GM10847 (cell line): ENCODE results near the gene KLHL14.

Experiments
- POLR2A ChIP-seq: IDR thresholded peaks from 2 replicates; pipeline ENCODE4 v1.6.1; 2011; ENCODE audit not compliant: insufficient read length; ENCODE audit errors: extremely low read depth

Gene KLHL14

GRCh38 chr18:32701313-32701712 lies 71.5 kb downstream of the KLHL14 start:
- no peak for TF ChIP-seq POLR2A

GRCh38 chr18:32698153-32698552 lies 74.7 kb downstream of the KLHL14 start:
- TF ChIP-seq POLR2A: no peak

GRCh38 chr18:32696376-32696775 lies 76.4 kb downstream of the KLHL14 start:
- TF ChIP-seq POLR2A: no peak

- no peak for TF ChIP-seq POLR2A
Observed at GRCh38 chr18:32695534-32695933, 77.3 kb downstream of the KLHL14 start.

- no peak for TF ChIP-seq POLR2A
Observed at GRCh38 chr18:32688821-32689220, 84.0 kb downstream of the KLHL14 start.

- TF ChIP-seq POLR2A: no peak
Observed at GRCh38 chr18:32684940-32685339, 87.9 kb downstream of the KLHL14 start.

- no peak for TF ChIP-seq POLR2A
Observed at GRCh38 chr18:32684096-32684495, 88.7 kb downstream of the KLHL14 start.

GRCh38 chr18:32683044-32683443 lies 89.8 kb downstream of the KLHL14 start:
- no peak for TF ChIP-seq POLR2A

GRCh38 chr18:32677578-32677977 lies 95.2 kb downstream of the KLHL14 start:
- TF ChIP-seq POLR2A: no peak

GRCh38 chr18:32674491-32674890 lies 98.3 kb downstream of the KLHL14 start:
- no peak for TF ChIP-seq POLR2A

- no peak for TF ChIP-seq POLR2A
Observed at GRCh38 chr18:32672398-32672797, 100.4 kb downstream of the KLHL14 start.

GRCh38 chr18:32670727-32671126 lies 102.1 kb downstream of the KLHL14 start:
- no peak for TF ChIP-seq POLR2A

- no peak for TF ChIP-seq POLR2A
Observed at GRCh38 chr18:32669549-32670165, 103.2 kb downstream of the KLHL14 start.

- TF ChIP-seq POLR2A: no peak
Observed at GRCh38 chr18:32668956-32669355, 103.9 kb downstream of the KLHL14 start.

GRCh38 chr18:32661486-32662299 lies 111.1 kb downstream of the KLHL14 start:
- no peak for TF ChIP-seq POLR2A

GRCh38 chr18:32637226-32637625 lies 135.6 kb downstream of the KLHL14 start:
- TF ChIP-seq POLR2A: no peak

GRCh38 chr18:32634876-32635431 lies 137.9 kb downstream of the KLHL14 start:
- no peak for TF ChIP-seq POLR2A
